Stimulated activated CD8-positive, alpha-beta memory T cell treated with anti-CD3 and anti-CD28 coated beads, Interleukin-15, amount 100 ng/mL, for 1 hour (primary cell): ENCODE measurements around the gene ELF1.
"Not testable (repeated sequence)": the region's sequence is repeated elsewhere in the genome, so short reads cannot be mapped to it uniquely, and the experiment has no call there.

ENCODE experiments used
- DNase-seq: peaks from one replicate; pipeline ENCODE4 v3.0.0-alpha.2; 2020; ENCODE audit warnings: low read depth

The ELF1 gene

DNA sequence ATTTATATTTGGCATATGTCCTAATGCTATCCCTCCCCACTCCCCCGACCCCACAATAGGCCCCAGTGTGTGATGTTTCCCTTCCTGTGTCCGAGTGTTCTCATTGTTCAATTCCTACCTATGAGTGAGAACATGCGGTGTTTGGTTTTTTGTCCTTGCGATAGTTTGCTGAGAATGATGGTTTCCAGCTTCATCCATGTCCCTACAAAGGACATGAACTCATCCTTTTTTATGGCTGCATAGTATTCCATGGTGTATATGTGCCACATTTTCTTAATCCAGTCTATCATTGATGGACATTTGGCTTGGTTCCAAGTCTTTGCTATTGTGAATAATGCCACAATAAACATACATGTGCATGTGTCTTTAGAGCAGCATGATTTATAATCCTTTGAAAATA lies 23.3 kb upstream of the ELF1 start:
- not testable (repeated sequence) for DNase-seq

DNA sequence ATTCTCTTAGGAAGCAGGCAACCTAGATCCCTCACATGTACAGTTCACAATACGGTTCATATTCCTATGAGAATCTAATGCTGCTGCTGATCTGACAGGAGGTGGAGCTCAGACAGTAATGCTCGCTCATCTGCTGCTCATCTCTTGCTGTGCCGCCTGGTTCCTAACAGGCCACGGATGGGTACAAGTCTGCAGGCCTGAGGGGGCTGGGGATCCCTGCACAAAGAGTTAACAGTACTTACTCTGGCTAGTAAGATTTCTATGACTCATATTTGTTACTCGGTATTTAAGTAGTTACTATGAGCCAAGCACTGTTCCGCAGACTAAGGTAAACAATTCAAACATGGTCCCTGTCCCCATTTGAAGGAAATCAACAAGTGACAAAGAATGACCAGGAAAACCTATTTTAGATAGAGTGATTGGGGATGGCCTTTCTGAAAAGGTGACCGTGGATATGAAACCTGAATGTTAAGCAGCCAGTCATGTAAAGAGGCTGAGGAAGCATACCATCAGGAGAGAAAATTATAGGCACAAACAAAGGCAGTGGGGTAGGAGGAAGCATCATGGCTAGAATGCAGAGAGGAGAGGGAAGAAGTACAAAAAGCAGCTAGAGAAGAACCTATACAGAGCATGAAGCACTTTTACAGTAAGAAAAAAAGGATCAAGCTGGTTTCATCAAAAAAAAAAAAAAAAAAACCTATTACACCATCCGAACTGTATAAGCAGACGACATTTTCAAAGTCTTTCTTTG lies 21.6 kb upstream of the ELF1 start:
- DNase-seq: no peak

DNA sequence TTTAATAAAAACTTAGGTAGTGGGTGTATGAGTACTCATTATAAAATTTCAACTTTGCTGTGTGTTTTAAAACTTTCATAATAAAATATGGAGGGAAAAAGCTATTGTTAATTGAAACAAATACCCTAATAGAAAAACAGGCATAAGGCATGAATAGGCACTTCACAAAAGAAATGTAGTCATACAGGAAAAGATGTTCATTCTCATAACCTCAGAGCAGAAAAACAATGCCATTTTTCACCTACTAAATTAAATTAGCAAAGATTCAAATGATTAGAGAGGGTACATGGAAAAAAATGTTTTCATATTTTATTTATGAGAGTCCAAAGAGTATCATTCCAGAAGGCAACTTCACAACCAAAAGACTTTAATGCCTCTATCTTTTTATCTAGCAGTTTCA lies 20.6 kb upstream of the ELF1 start:
- no peak for DNase-seq

DNA sequence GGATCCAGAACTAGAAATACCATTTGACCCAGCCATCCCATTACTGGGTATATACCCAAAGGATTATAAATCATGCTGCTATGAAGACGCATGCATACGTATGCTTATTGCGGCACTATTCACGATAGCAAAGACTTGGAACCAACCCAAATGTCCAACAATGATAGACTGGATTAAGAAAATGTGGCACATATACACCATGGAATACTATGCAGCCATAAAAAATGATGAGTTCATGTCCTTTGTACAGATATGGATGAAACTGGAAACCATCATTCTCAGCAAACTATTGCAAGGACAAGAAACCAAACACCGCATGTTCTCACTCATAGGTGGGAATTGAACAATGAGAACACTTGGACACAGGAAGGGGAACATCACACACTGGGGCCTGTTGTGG lies 17.4 kb upstream of the ELF1 start:
- not testable (repeated sequence) for DNase-seq

DNA sequence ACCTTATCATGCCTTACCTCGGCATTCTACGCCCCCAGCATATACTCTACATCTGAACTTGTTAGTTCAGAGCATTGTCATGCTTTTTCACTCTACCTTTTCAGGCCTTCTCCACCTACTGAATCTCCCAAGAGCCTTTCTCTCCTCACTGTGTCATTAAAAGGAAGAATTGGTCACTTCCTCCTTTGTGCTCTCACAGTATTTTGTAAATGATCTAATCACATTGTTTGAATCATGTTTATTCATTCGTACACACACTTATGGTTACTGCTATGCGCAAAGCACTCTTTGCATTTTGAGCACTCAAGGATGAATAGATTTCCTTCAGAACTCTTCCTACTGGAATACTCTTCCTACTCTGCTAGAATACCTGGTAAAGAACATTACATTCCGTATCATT lies 15.8 kb upstream of the ELF1 start:
- no peak for DNase-seq

DNA sequence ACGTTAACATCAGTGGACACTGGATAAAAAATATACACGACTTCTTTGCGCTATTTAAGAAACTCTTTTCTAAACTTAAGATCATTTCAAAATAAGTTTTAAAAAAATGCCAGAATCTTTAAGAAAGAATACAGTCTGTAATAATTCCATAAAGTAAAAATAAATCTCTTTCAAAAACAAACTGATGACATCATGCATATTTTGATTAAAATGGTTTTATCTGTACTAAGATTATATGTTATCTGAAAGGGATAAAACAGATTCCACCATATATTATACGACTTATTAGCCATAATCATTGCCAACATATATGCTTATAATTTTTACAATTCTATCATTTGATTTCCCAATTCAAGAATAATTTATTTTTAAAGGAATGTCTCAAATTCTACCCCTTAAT lies 15.3 kb upstream of the ELF1 start:
- no peak for DNase-seq

DNA sequence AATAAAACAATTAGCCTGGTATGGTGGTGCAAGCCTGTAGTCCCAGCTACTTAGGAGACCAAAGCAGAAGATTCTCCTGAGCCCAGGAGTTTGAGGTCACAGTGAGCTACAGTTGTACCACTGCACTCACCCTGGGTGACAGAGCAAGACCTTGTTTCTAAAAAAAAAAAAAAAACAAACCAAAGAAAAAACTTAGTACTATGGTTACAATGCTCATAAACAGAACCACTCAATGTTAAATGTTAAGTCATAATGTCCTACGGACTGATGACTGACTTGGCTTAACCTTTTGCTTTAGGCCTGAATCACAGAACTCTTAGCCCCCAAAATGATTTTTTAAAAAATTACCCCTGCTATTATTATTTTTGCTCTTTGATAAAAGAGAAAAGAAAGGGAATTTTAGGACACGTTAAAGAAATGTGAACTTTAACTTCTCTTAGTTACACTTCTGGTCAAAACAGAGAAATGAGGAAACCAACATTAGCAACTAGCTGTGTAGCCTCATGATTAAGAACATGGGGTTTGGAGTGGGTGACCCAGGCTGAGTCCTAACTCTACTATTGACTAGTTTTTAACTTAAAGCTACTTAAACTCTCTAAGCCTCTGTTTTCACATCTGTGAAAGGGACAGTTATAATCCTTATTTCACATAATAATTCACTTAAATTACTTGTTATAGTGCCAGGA lies 13.7 kb upstream of the ELF1 start:
- DNase-seq: no peak

DNA sequence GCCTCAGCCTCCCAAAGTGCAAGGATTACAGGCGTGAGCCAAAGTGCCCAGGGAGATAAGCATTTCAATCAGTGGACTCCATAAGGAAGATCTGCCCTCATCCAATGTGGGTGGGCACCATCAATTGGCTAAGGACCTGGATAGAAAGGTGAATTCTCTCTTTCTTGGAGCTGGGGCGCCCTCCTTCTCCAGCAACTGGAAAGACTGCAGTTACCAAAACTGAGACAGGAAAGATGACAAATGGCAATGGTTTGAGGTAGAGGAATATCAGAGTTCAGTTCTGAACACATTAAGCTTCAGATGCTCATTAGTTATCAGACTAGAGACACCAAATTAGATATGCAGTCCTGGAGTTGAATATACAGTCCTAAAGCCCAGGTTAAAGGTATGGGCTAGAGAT lies 10.5 kb upstream of the ELF1 start:
- DNase-seq: no peak

DNA sequence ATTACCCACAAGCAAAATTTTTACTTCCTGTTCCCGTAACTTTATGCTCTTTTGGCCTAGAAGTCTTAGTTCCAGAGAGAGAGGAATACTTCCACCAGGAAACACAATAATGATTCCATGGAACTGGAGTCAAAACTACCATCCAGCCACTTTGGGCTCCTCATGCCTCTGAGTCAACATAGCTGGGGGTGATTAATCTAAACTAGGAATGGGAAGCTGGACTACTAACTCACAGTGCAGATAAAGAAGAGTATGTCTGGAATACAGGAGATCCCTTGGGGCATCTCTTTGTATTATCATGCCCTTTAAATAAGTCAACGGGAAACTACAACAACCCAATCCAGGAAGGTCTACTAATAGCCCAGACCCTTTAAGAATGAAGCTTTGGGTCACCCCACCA lies 8.9 kb upstream of the ELF1 start:
- DNase-seq: no peak

DNA sequence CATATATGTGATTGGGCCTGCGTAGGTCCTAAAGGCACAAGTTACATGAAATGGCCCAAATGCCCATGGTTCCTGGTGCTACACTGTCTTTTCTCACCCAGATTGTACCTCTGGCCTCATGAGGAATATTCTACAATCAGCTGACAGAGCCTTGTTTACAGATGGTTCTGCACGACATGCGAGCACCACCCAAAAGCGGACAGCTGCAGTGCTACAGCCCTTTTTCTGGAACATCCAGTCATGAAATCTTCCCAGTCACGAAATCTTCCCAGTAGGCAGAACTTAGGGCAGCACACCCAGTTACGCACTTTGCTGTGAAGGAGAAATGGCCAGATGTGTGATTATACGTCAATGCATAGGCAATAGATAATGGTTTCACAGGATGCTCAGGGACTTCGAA lies 7.7 kb upstream of the ELF1 start:
- DNase-seq: no peak

DNA sequence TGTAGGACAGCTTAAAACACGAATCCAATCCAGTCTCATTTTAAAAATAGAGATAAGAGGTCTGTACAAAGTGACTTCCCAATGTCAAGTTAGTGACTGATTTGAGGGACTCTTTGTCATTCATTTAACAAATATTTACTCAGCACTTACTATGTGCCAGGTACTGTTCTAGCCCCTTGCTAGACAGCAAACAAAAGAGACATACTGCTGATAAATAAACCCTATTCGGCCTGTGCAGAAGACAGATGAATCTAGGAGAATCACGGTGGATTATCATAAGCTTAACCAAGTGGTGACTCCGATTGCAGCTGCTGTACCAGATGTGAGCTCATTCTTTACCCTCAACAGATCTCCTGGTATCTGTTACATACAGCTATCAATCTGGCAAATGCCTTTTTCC lies 6.4 kb upstream of the ELF1 start:
- no peak for DNase-seq

DNA sequence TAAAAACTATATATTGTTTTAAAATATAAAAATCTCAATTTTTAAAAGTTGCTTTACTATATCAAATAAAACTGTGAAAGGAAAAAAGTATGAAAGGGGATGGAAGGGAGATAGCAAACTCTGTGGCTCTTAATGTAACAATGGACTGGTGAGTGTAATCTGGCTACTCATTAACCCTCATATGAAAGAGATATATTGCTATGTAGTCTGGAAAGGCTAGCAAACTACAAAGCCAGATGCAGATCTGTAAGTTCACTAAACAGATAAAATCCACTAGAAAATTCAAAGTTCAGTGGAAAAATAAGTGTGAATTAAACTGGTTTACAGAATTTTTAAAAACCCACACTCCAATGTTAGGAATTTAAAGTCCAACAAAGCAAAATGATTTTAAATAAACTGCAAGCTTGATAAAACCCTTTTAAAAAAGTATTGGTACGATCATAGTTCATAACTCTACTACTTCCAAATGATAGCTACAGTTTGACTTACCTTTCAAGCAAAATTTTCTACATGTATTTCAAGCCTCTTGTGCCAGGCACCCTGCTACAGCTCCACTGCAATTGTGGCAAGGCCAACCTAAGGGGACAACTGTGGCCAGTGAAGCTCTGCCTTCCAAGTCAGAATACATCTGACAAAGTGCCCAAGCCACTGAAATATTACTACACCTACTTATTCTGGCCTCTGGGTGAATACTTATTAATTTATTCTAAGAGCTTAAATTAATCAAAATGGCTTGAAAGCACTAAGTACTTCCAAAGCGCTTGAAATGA lies 647 bp upstream of the ELF1 start:
- no peak for DNase-seq

DNA sequence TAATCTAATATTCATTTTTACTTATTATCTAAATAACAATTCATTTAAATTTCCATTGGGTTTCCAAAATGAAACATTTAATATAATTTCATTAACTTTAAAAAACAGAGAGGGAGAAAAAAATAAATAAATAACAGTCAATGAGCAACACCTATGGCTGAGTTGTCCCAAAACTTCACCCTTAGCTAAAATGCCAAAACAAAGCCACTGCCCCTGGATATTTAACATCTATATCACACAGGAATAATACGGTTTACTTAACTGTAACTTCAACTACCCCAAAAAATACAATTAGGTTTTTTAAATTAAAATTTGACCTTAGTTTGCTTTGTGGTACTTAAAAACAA lies 541 bp downstream of the ELF1 start:
- DNase-seq: no peak

DNA sequence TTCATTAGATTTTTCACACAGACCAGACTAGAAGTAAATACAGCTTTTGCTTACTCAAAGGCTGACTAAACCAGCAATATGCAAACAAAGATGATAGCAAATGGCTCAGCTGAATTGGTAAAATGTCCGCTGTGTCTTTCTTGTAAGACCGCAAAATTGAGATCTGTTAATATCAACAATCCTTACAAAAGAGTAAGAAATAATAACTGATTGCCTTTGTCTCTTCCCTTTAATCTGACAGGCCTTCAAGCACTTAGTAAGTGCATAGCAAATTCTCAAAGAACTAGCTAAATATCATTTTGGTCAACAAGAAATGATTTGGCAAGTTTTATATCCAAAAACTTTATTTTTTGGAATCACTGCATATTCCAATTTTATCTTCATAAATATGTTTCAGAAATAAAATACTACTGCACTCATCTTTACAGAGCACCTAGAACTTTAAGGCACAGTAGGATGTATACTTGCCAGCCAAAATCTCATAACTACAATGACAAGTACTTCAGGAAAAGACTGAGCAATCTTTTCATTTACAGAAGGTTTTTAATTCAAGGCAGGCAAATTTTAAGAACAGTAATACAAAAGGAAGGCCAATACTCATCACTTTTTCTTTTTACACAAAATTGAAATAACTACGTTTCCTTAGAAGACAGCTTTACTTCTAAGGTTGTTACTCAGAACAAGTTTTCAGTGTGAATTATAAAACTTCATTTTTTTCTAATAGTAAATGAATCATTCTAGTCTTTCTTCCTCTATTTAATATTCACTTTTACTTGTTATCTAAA lies 1.1 kb downstream of the ELF1 start:
- no peak for DNase-seq

DNA sequence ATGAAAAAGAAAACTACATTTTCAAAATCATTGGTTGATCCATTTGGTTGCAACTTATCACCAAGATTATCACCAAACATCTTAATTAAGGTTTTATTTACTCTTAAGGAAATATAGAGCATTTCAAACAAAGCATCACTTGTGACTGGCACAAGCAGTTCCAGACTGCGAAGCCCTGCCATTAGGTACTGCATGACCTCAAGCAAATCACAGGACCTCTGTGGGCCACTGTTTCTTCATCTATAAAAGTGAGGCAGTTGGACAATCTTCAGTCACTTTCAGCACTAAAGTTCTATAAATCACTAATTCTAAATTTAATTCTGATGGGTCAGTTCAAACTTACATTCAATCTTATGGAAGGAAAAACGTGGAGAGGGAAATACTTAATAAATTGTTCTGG lies 2.0 kb downstream of the ELF1 start:
- DNase-seq: no peak

DNA sequence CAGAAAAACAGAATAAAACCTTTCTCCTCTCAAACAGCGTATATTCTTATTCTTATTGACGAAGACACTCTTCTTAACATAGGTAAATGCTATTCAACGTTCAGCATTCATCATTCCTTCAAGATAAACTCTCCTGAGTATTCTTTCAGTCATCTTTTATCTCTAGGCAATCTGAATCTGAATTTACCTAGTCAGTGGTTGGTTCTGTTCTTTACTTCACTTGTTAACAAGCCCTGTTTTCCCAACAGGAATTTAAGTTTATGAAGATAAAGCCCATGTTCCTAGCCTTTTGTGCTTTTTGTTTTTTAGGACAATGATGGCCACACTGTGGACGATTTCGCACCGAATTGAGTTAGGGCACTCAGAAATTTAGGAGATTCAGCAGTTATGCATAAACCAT lies 3.2 kb downstream of the ELF1 start:
- no peak for DNase-seq

DNA sequence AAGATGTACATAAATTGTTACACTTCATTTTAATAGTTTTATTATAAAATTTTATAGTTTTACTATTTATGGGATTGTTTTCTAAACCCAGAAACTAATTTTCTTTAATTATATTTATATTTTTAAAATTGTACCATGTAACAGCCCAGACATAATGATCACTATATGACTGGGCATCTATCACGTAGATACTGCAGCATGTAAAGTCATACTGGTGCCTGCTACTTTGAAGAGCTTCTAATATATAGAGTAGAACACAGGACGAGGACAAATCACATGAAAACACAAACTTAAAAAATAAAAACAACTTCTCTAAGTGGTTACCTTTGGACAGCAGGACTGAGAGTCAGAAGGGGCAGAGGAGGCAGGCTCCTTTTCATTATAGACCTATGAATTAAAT lies 5.3 kb downstream of the ELF1 start:
- DNase-seq: no peak

DNA sequence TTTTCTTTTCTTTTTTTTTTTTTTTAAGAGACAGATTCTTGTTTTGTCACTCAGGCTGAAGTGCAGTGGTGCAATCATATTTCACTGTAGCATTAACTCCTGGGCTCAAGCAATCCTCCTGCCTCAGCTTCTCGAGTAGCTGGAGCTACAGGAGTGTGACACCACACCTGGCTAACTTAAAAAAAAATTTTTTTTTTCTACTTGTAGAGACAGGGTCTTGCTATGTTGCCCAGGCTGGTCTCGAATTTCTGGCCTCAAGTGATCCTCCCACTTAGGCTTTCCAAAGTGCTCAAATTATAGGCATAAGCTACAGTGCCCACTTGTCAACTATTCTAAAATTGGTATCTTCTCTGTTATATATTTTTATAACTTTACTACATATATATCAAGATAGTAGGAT lies 6.6 kb downstream of the ELF1 start:
- no peak for DNase-seq

DNA sequence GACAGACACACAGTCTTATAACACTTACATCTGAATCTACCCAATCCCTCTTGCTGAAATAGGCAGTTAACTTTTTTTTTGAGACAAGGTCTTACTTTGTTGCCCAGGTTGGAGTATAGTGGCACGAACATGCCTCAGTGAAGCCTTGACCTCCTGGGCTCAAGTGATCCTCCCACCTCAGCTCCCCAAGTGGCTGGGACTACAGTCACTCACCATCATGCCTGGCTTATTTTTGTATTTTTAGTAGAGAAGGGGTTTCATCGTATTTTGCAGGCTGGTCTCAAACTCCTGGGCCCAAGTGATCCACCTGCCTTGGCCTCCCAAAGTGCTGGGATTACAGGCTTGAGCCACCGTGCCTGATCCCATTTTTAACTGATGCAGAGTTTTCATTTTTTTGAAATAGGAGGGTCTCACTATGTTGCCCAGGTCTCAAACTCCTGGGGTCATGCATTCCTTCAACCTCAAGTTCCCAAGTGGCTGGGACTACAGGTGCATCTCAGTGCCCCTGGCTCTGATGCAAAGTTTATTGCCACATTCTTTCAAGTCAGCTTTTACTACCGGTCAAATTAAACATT lies 7.6 kb downstream of the ELF1 start:
- no peak for DNase-seq

DNA sequence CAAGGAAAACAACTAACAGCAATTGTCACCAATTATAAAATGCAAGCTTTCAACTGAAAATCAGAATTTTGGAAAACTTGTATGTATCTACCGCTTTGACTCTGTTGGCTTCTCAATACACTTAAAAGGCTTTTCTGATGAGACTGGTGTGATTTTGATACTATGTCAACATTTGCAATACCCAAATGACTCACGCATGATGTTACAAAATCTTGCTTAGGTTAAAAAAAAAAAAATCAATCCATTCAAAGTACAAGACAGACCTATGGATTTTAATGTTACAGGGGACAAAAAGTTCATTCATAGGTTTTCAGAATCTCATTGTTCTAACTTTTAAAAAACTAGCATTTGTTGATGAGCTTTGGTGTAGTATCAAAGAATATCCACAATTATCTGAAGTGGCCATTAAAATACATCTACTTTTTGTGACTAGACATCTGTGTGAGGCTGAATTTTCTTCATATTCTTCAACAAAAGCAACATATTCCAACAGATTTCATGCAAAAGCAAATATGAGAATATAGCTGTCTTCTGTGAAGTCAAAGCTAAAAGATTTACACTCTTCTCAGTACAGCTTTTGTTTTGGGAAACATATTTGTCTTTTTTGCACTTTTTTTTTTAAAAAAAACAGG lies 10.7 kb downstream of the ELF1 start:
- DNase-seq: no peak

DNA sequence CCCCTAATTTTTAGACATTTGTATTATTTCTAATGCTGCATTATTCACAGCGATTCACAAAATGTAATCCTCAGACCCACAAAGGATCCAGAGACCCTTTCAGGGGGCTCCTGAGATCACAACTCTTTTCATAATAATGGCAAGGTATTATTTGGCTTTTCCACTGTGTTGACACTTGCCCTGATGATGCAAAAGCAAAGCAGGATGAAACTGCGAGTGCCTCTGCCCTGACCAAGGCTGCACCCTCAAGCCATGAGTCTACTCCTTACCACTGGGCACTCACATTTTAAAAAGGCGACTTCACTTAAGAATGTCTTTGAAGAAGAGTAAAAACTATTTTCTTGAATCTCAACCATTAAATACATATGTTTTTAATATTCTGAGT lies 11.4 kb downstream of the ELF1 start:
- no peak for DNase-seq
